SK-MEL-5 (cell line): Measurements from ENCODE around the gene PRPF19. TPM values are rescaled to one million over a fixed set of nuclear protein-coding genes. Genes with fewer than 3 reads are reported as not detected.

Experiments
- DNase-seq: peaks from one replicate; pipeline ENCODE4 v3.0.0-alpha.2; 2016; ENCODE audit warnings: low read depth, low spot score
- in situ Hi-C: cut with HindIII; loops from 2 replicates; pipeline ENCODE4 v1.10.0; 2016; ENCODE audit warnings: low sequenced_read_pairs, high pct_unique_total_duplicates, low pct_unique_long_range_greater_than_20kb
- total RNA-seq: library from RNA; depleted of rRNA; stranded (reverse); fragments of >200 nt; shearing (Covaris generic); gene quantifications from 2 replicates; pipeline ENCODE4 v1.2.3, GENCODE V29; 2014

The PRPF19 gene
- total RNA-seq, 1 experiment from 2014 or later, result 42.3 TPM

DNA sequence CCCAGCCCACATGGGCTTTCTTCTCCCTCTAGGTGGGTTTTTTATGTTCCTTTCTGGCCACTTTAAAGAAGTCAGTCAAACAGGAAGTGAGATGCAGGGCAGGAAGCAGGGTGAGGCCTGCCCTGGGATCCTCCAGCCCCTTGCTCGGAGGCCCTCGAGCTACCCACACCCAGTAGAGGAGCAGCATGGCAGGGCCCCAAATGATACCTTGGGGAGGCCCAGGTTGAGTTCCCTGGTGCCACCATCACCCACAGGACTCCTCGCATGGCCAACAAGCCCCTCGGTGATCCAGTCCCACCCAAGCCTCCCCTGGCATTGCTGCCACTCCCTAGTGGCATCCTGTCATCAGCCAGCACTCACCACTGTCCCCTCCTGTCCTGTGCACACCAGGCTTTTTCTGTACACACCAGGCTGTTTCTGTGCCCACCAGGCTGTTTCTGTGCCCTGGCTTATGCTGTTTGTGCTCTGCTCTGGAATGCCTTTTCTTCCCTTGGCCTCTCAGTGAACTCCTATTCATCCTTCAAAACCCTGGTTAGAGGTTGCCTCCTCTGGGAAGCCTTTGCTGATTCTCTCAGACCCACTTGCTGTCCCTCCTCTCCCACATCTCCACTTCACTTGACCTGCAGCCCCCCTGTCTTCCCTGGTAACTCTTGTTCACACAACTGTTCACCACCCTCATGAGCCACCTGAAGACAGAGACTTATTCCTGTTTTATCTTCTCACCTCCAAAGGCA is 47.5 kb downstream of the PRPF19 start:
- in situ Hi-C loops, result no loop called here
- DNase-seq, result no peak

DNA sequence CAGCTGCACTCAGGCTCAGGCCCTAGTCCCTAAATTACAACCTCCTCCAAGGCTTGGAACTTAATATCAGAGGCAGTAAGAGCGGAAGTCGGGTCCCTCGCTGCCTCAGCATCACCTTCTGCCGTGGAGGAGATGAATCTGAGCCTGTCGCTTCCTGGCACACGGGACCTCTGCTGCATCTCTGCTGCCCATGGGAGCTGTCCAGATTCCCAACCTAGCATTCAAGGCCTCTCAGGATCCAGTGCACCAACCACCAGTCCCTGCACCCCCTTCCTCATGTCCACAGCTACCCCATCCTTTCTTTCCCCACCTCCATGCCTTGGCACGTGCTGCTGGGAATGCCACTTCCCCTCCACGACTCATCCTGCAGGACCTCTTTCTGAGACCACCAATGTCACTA is 48.1 kb downstream of the PRPF19 start:
- in situ Hi-C loops, result no loop called here
- DNase-seq, result no peak

DNA sequence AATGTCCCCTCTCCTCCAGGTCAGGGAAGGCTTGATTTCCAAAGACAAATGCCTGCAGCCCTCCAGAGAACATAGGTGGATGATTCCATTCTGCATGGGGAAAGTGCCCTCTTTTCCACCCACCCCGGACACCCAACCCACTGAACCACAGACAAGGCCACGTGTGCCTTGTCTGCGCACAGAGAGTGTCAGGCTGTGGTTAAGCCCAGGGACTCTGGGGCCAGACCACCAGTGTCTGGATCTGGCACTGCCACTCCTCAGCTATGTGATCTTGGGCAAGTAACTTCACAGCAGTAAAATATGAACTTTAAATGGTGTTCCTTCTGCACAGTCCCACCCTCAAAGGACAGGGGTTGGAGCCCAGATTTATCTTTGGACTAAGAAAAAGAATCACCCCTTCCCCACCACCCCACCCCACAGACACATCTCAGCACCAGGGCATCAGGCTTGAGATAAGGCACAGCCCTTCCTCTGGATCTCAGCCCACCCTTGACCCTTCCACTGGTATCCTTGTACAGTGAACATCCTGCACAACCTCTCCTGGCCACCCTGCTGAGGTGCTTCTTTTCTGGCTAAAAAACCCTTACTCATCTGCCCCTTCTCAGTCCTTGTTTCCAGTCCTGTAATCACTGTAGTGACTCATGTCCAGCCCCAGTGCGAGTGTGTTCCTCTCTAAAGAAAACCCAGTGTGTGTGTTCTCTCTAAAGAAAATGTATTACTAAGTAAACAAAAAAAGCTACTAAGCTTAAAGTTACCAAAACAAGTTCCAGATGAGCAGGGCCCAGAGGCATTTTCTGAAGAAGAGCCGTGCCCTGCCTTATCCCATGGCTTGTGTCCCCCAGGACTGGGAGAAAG is 48.8 kb downstream of the PRPF19 start:
- no peak for DNase-seq
- in situ Hi-C loops, result no loop called here

DNA sequence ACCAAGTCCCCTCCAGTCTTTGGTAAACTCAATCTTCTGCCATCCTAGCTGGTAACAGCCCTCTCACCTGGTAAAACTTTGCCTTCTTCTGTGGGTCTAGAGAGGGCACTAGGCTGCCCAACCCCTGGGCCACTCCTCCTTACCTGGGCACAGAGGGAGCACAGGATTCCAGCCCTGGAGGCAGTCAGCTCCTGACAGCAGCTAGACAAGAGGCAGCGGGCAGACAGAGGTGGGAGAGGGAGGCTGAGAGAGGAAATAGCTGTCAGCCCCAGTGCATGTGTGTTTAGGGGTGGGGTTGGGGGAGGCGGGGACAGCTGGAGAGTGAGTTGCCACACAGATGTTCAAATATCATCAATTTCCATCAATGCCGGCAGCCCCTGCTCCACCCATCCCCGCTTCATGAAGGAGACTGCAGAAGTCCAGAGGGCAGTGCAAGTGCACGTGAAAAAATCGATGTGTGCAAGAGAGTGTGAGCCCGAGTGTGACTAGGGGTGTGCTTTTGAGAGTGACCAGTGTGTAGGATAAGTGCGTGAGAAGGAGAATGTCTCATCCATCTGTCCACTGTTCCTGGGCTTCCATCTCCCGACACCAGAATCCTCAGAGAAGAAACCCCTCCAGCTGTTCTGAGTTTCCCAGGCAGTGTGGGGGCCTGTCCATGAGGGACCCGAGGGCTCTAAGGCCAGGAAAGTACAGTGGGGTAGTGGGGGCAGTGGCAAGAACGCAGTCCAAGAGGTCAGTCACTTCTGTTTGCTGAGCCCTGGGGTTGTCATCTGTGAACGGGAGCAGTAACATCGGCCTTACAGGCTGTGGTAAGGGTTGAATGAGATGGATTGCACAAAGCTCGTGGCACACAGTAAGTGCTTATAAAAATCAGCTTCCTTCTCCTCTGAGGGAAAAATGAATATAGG is 50.4 kb downstream of the PRPF19 start, which contains the start of gene PTGDR2:
PTGDR2 (minus strand) TSS at position 225 of the 908 bp plus-strand sequence. CDS start 2,228 bp downstream, outside the sequence.
- DNase-seq, result no peak
- in situ Hi-C loops, result no loop called here

DNA sequence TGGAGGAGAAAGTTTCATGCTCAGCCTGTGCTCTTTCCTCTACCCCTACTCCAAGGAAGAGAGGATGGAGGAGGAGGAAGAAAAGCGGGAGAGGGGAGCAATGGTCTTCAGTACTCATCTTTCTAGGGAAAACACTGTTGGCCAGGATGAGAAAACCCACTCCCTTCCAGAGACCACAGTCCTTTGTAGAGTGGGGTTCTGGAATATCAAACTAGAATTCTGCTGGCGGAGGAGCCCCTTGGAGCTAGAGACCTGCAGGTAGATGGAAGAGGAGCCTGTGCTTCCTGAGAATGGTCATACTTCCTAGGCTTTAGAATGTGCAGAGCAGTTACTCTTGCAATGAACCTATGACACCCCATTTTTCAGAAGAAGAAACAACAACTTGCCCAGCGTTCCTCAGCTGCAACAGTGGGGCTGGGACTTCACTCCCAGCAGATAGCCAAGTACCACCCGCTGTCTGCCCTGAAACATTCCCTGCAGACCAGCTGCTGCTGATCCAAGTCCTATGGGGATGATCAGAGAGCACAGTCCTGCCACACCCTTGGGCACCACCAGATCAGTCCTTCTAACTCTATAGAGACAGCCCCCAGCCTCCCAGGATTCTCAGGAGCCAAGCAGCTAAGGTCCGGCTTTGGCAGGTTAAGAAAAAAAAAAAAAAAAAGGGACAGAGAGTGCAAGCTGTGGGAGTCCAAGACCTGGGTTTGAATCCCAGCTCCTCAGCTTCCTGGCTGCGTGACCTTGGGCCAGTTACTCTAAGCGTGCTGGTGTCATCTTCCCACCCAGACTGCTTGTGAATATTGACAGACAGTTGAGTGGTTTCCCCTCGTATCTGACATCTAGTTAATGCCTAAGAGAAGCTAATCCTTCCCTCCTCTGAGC is 51.3 kb downstream of the PRPF19 start:
- no peak for DNase-seq
- in situ Hi-C loops, result no loop called here

DNA sequence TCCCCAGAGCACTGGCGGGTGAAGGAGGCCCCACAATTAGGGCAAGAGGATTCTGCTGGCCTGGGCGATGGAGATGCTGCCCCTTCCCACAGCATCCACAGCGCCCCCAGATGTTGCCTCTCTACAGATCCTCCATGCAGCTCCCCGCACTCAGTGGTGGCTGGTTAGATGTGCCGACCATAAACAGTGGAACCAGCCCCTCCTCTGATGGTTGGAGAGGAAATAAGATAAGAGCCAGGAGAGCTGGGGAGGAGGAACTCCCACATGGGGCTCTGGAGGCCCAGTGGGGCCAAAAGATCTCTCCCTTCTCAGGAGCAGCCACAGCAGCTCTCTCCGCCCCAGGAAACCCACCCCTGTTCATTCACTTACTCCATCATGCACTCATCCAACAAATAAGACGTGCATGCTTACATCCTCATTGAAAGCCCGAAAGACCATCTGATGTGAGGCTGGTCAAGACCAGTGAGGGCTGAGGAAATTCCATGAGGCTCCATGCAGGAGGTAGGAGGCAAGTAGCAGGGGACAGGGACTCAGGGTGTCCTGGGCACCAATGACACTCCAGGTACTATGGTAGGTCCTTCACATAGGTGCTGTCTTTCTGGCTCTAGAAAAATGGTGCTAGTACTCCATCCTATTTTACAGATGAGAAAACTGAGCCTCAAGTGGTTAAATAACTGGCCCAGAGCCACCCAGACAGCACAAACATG is 52.1 kb downstream of the PRPF19 start:
- in situ Hi-C loops, result no loop called here
- DNase-seq, result no peak

DNA sequence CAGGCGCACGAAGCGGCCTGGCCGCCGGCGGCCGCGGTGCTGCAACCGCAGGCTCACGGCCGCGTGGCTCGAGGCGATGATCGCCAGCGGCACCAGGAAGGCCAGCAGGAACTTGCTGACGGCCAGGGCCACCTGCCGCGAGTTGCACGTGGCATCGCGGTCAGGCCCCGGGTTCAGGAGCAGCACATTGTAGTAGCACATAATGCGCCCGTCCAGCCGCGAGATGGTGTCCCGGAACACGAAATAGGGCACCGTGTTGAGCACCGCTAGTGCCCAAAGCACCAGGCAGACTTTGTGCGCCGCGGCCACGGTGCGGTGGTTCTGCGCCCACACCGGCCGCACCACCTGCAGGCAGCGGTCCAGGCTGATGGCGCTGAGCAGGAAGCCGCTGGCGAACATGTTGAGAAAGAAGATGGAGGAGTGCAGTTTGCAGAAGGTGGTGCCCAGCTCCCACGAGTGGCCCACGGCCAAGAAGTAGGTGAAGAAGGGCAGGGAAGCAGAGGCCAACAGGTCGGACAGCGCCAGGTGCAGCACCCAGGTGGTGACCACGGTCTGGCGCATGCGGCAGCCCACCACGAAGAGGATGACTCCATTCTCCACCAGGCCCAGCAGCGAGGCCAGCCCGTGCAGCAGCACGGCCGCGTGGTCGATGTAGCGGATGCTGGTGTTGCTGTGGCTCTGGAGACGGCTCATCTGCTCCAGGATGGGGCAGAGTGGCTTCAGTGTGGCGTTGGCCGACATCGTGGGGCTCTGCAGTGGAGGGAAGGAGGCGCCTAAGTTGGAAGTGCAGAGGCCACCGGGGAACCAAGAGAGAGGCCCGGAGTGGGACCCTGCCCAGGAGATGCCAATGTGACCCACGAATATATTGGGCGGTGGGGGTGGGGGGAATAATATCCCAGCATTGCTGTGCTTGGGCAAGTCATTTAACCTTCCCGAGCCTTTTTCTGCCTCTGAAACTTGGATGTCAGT is 53.1 kb downstream of the PRPF19 start:
- in situ Hi-C loops, result no loop called here
- no peak for DNase-seq

DNA sequence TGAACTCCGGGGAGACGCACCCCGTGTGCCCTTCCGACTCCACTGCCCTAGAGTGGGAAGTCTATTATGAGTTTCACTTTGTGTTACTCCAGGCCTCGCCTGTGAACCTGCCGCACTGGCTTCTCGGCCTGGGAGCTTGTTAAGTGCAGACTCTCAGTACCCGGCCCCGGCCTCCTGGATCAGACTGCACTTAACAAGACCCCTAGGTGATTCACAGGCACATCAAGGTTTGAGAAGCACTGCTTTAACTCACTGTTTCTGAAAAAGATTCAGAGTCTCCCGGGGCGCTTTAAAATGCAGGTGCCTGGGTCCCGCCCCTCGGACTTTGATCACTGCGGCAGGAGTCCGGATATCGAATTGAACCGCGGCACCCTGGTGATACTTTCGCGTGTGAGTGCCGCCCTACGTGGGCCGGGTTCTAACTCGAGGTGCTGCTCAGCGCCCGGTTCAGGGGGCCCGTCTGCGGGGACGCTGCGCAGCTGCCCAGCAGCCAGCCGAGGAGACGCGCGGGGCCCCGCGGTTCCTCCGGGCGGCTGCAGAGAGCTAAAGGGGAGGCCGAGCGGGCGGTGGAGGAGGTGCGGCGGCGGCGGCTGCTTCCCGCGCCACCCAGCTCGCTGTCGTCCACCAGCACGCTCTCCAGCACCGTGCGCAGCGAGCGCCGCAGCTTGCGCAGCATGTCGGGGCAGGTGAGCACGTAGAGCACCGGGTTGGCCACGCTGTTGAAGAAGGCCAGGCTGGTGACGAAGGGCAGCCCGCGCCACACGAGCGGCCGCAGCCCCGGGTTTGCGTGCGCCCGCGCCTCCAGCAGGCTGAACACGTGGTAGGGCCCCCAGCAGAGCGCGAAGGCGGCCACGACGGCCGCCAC is 54.0 kb downstream of the PRPF19 start:
- in situ Hi-C loops, result no loop called here

DNA sequence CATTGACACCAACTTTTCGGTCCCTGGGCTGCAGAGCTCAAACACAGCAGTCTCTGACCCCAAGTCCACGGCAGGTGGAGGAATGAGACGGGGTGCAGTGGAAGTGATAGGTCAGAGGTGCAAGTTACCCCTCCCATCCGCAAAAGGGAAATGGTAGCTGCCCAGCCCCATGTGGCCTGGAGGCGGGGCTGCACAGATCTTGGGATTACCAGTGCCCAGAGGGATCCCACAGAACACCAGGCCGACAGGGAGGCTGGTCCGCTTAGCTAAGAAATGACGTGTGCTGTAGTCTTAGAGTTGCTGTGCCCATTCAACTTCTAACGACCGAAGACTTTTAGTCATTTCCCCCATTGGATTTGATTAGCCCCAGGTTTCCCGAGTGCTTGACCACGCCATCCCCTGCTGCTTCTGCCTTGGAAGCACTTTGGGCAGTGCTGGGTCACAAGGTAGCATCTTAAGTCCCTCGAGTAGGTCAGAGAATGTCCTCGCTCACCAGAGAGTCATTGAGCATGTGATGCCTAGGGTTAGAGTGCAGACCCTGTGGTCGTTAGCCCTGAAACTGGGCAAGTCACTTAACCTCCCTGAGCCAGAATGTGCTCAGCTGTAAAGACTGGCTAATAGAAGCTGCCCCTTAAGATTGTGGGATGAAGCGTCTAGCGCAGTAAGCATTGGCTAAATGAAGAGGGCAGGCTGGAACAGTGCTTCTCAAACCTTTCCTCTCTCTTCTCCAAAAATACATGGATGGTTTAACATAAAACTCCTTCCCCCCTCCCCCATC is 54.9 kb downstream of the PRPF19 start:
- DNase-seq, result no peak
- in situ Hi-C loops, result no loop called here

More for the DNA sequence above, 54.0 kb downstream of the PRPF19 start:
- no peak for DNase-seq

DNA sequence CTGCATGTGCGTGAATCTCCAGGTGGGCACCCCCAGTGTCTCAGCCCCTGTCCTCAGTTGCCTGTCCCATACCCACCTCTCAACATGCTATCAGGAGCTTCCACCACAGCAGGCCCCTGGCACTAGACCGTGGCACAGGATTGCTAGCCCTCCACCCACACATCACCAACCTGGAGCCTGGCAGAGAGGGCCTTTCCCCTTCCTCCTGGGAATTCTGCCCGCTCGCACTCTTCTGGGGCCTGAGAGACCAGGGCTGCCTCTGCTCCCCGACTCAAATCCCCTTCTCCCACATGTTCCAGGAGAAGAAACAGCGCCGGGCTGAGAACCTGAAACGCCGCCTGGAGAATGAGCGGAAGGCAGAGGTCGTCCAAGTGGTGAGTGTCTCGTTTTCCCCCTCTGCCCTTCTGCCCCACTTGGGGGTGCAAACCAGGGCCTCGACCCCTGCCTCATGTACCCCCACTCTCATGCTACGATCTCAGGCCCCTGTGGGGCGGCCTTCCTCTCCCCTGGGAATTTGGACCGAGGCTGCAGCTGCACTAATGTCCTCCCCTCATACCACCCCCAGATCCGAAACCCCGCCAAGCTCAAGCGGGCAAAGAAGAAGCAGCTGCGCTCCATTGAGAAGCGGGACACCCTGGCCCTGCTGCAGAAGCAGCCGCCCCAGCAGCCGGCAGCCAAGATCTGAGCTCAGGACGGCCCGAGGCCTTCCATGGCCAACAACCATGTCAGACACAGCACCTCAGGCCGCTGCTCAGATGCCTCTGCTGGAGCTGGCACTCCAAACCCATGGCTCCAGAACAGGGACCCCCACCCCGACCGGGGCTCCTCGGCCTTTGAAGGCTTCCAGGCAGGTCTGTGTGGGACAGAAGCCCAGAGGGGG is 56.5 kb downstream of the PRPF19 start:
- in situ Hi-C loops, result no loop called here
- DNase-seq, result no peak

DNA sequence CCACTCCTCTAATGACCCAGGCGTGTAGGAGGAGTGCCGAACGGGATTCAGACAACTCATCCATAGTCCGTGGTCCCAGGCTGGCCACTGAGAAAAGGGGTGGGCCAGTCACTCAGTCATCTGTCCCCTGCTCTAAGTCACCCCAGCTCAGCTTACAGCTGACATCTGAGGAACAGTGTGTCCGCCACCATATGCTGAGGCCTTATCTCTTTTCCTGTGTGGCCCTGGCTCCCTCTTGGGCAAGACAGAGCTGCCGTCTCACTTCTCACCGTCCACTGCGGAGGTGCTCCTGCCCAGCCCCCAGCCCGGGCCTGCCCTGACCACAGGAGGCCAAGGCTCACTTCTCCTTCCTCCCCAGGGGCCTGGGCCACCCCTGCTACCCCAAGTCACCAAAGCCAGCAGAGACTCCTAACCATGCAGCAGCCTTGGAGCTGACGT is 57.7 kb downstream of the PRPF19 start:
- in situ Hi-C loops, result no loop called here

DNA sequence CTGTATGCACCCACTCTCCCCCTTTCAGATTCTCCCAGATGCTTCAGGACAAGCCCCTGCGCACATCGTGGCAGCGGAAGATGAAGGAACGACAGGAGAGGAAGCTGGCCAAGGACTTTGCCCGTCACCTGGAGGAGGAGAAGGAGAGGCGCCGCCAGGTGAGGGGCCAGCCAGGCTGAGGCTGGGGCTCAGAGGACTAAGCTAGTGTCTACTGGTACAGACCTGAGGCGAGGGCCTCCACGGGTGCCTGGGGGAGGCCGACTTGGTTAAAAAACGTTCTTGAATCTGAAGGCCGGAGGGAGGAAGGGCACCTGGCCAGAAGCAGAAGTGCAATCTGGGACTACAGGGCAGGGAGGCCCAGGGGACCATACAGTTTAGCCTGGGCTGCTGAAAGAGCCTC is 58.5 kb downstream of the PRPF19 start:
- DNase-seq, result no peak
- in situ Hi-C loops, result no loop called here

More for the DNA sequence above, 57.7 kb downstream of the PRPF19 start:
- DNase-seq, result no peak

DNA sequence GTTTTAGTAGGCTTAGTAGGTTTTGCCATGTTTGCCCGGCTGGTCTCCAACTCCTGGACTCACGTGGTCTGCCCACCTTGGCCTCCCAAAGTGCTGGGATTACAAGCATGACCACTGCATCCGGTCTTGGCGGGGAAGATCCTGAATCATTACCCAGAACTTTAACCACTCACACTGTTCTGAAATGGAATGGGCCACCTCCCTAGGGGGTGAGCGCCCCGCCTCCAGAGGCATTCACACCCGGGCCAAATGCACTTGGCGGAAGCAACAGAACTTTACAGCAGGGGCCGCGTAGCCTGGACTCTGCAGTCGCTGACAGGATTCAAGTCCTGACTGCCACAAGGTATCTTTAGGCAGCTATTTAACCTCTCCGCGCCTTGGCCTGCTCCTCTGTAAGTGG is 59.1 kb downstream of the PRPF19 start:
- no peak for DNase-seq
- in situ Hi-C loops, result no loop called here
